ENCODE measurements around the gene DYNC1I1. TPM values are rescaled to one million over a fixed set of nuclear protein-coding genes. Genes with fewer than 3 reads are reported as not detected.

Gene DYNC1I1
- total RNA-seq, 1 experiment from 2014 or later: 3.2 TPM

GRCh38 chr7:95977994-95978393 lies 205.6 kb downstream of the DYNC1I1 start:
- Histone ChIP-seq H4K20me1 (ENCODE audit: control insufficient read depth, insufficient read depth, insufficient read length) (no peaks in the 10 kb centered on the region), H3T11ph (ENCODE audit: low read length) (no peak overlapping the region), H4K8ac (replicated peaks; ENCODE audit: insufficient read length, low read depth, low read length) (no peak overlapping the region), H2BK12ac (ENCODE audit: insufficient read length, low read depth, low read length) (no peak overlapping the region), H3K4me1 (ENCODE audit: insufficient read depth, low read length) (no peaks in the 10 kb centered on the region), H3K56ac (ENCODE audit: insufficient read length, low read depth, low read length) (no peak overlapping the region), H2BK20ac (ENCODE audit: low read depth, low read length, poor library complexity, severe bottlenecking) (no peak overlapping the region), H3K4me2 (ENCODE audit: insufficient read depth, insufficient read length, low read length) (no peak overlapping the region), H3K79me1 (ENCODE audit: insufficient read depth, low read depth, low read length, poor library complexity, severe bottlenecking) (no peaks in the 10 kb centered on the region), H3K14ac (ENCODE audit: insufficient read depth, low read length) (no peak overlapping the region), H3K23ac (ENCODE audit: insufficient read length, low read depth, low read length) (no peak overlapping the region), H3K23me2 (ENCODE audit: insufficient read length, low read depth, low read length, poor library complexity, severe bottlenecking) (no peaks in the 10 kb centered on the region), H3K27ac (ENCODE audit: insufficient read length, low read depth, low read length) (no peak overlapping the region), H2AFZ (ENCODE audit: low read length) (no peak overlapping the region), H3K27me3 (ENCODE audit: insufficient read depth, low read length) (no peaks in the 10 kb centered on the region), H2BK120ac (ENCODE audit: low read depth, low read length, poor library complexity, severe bottlenecking) (no peak overlapping the region), H4K91ac (ENCODE audit: insufficient read length, low read depth, low read length) (no peak overlapping the region), H2BK5ac (ENCODE audit: insufficient read length, low read length) (no peak overlapping the region), H3K9me3 (ENCODE audit: control insufficient read depth, low read depth, low read length) (no peaks in the 10 kb centered on the region), H2BK15ac (ENCODE audit: low read depth, low read length) (no peak overlapping the region), H4K5ac (ENCODE audit: insufficient read length, low read depth, low read length) (no peak overlapping the region), H3K9ac (ENCODE audit: extremely low read depth, insufficient read length, low read length) (no peak overlapping the region), H2AK5ac (ENCODE audit: insufficient read length, low read length) (no peak overlapping the region), H3K18ac (ENCODE audit: insufficient read length, low read depth, low read length) (no peak overlapping the region), H3K4ac (ENCODE audit: low read depth, low read length) (no peak overlapping the region), H3K79me2 (ENCODE audit: insufficient read depth, low read length) (no peaks in the 10 kb centered on the region)
- no peak for TF ChIP-seq CTCF (conservative IDR thresholded peaks at IDR 0.05)
- no CpG with 5 or more reads among the region's 1 CpG for WGBS (ENCODE audit: extremely low coverage, insufficient read length, low lambda C conversion rate)
- DNase-seq: no peak
- Mint-ChIP-seq H3K36me3 (ENCODE audit: insufficient read depth in 1 of 3, low read depth in 3 of 3) (no peaks in the 10 kb centered on the region), H3K9me3 (no peaks in the 10 kb centered on the region), H3K4me1 (peaks cover 0 to 2% of the 10 kb centered on the region in 2 experiments; a peak in 1 of 4 replicates), H3K4me3 (no peak overlapping the region), H3K27ac (no peak overlapping the region), H3K27me3 (ENCODE audit: low read depth) (no peaks in the 10 kb centered on the region)
